NB4 (cell line): ENCODE data around the gene MNX1.

Experiments used
- CTCF ChIP-seq: IDR thresholded peaks from one replicate; pipeline ENCODE4 v1.5.1; 2012; ENCODE audit warnings: low read depth, low read length
- MAX ChIP-seq: IDR thresholded peaks from 2 replicates; pipeline ENCODE4 v1.6.1; 2011; ENCODE audit warnings: low read depth, low read length
- MYC ChIP-seq: IDR thresholded peaks from 2 replicates; pipeline ENCODE4 v1.6.1; 2011; ENCODE audit warnings: low read depth, low read length
- POLR2A ChIP-seq: IDR thresholded peaks from 2 replicates; pipeline ENCODE4 v1.6.1; 2011; ENCODE audit warnings: mild to moderate bottlenecking; ENCODE audit not compliant: insufficient read length; ENCODE audit errors: extremely low read depth

GRCh38 chr7:156998988-156999957 is 11.2 kb downstream of the MNX1 start:
- TF ChIP-seq CTCF: no peak
- TF ChIP-seq POLR2A: no peak
- TF ChIP-seq MAX: no peak
- no peak for TF ChIP-seq MYC
